Stimulated activated CD4-positive, alpha-beta T cell treated with anti-CD3 and anti-CD28 coated beads, Interleukin-2, amount 100 ng/mL, for 48 hours (primary cell): ENCODE measurements around the gene AGTR1.
"Not testable (repeated sequence)": the region's sequence is repeated elsewhere in the genome, so short reads cannot be mapped to it uniquely, and the experiment has no call there.

Experiments
- DNase-seq, 2 donors: peaks; one replicate each; pipeline ENCODE4 v3.0.0-alpha.2; 2020

Gene AGTR1

GRCh38 chr3:148718982-148719862 lies 21.5 kb downstream of the AGTR1 start:
- no peak for DNase-seq

- DNase-seq: no peak
These were observed 23.2 kb downstream of the AGTR1 start for GRCh38 chr3:148720873-148721272.

- DNase-seq: no peak
These were observed 25.9 kb downstream of the AGTR1 start for GRCh38 chr3:148723631-148724030.

- DNase-seq: no peak
These were observed 29.5 kb downstream of the AGTR1 start for GRCh38 chr3:148727231-148727630.

GRCh38 chr3:148728753-148729152 lies 31.1 kb downstream of the AGTR1 start:
- DNase-seq: no peak

GRCh38 chr3:148729476-148730055 lies 31.9 kb downstream of the AGTR1 start:
- DNase-seq: no peak

GRCh38 chr3:148730676-148731075 lies 33.0 kb downstream of the AGTR1 start:
- DNase-seq: no peak

- no peak for DNase-seq
These were observed 37.9 kb downstream of the AGTR1 start for GRCh38 chr3:148735597-148735996.

GRCh38 chr3:148736086-148736485 lies 38.4 kb downstream of the AGTR1 start:
- DNase-seq: no peak

- DNase-seq: no peak
These were observed 39.4 kb downstream of the AGTR1 start for GRCh38 chr3:148737104-148737530.

- DNase-seq: no peak
These were observed 42.0 kb downstream of the AGTR1 start for GRCh38 chr3:148739720-148740119.

GRCh38 chr3:148740291-148740690 lies 42.6 kb downstream of the AGTR1 start:
- no peak for DNase-seq

GRCh38 chr3:148741219-148741618 lies 43.5 kb downstream of the AGTR1 start:
- no peak for DNase-seq

GRCh38 chr3:148742118-148742517 lies 44.4 kb downstream of the AGTR1 start:
- no peak for DNase-seq

GRCh38 chr3:148746053-148746452 lies 48.4 kb downstream of the AGTR1 start:
- DNase-seq: no peak

- DNase-seq: no peak
These were observed 50.6 kb downstream of the AGTR1 start for GRCh38 chr3:148748283-148748682.

GRCh38 chr3:148750296-148750695 lies 52.6 kb downstream of the AGTR1 start:
- DNase-seq: no peak

- no peak for DNase-seq
These were observed 53.8 kb downstream of the AGTR1 start for GRCh38 chr3:148751461-148751860.

GRCh38 chr3:148753385-148753784 lies 55.7 kb downstream of the AGTR1 start:
- DNase-seq: not testable (repeated sequence)

GRCh38 chr3:148755570-148755969 lies 57.9 kb downstream of the AGTR1 start:
- no peak for DNase-seq

- DNase-seq: no peak
These were observed 58.6 kb downstream of the AGTR1 start for GRCh38 chr3:148756311-148756710.

GRCh38 chr3:148757238-148758215 lies 59.8 kb downstream of the AGTR1 start:
- DNase-seq: no peak

GRCh38 chr3:148758303-148758884 lies 60.7 kb downstream of the AGTR1 start:
- no peak for DNase-seq
